GM12891 (cell line): ENCODE results near the gene BROX.

ENCODE experiments used
- POLR2A ChIP-seq: IDR thresholded peaks from 2 replicates; pipeline ENCODE4 v1.6.1; 2011; ENCODE audit warnings: low read depth, low read length, control low read depth
- POLR2AphosphoS5 ChIP-seq: IDR thresholded peaks from 2 replicates; pipeline ENCODE4 v1.6.1; 2011; ENCODE audit warnings: low read depth, low read length, control low read depth
- TAF1 ChIP-seq: IDR thresholded peaks from 2 replicates; pipeline ENCODE4 v1.6.1; 2011; ENCODE audit warnings: low read depth, low read length, control low read depth

GRCh38 chr1:222696741-222697140, 15.6 kb upstream of the BROX start:
- TF ChIP-seq TAF1 (no peak), POLR2A (no peak), POLR2AphosphoS5 (no peak)
